ENCODE results near the gene JAGN1. TPM values are rescaled to one million over a fixed set of nuclear protein-coding genes. Genes with fewer than 3 reads are reported as not detected.

Gene JAGN1
- total RNA-seq, 4 donors from 2014 or later: 18.9 to 37.5 (median 32.7) TPM

- Histone ChIP-seq H3K4me3 (replicated peaks in 1 of 3) (peak overlapping the region; percentile 26 to 52 (median 39)), H3K36me3 (no peaks in the 10 kb centered on the region), H3K27ac (peak overlapping the region; percentile 40 to 68 (median 50)), H3K9me3 (no peaks in the 10 kb centered on the region), H3K4me1 (peaks cover 16 to 21% of the 10 kb centered on the region in 2 donors), H3K27me3 (no peaks in the 10 kb centered on the region)
- peak; percentile 6 to 29 for DNase-seq
- intact Hi-C loops (cut with DNase I): no loop called here
- 21 to 29% methylated on average over 4 of the region's 4 CpGs for WGBS, 2 donors
- TF ChIP-seq CTCF (IDR thresholded peaks at IDR 0.05) (no peak), POLR2A (IDR thresholded peaks at IDR 0.05) (no peak)
These were observed 12.8 kb downstream of the JAGN1 start for GRCh38 chr3:9903238-9903624.

GRCh38 chr3:9903904-9904303, 13.5 kb downstream of the JAGN1 start:
- Histone ChIP-seq H3K27me3 (no peaks in the 10 kb centered on the region), H3K27ac (no peak overlapping the region), H3K36me3 (no peaks in the 10 kb centered on the region), H3K4me1 (peaks cover 16 to 21% of the 10 kb centered on the region in 2 donors), H3K9me3 (no peaks in the 10 kb centered on the region), H3K4me3 (replicated peaks in 1 of 3) (no peak overlapping the region)
- intact Hi-C loops (cut with DNase I): no loop called here
- TF ChIP-seq POLR2A (IDR thresholded peaks at IDR 0.05): no peak
- no peak for TF ChIP-seq CTCF (IDR thresholded peaks at IDR 0.05)
- DNase-seq: peak in 1 of 2 donors; percentile 17
- 81 to 84% methylated on average over 4 of the region's 4 CpGs for WGBS, 2 donors

- no peaks in the 10 kb centered on the region for H3K36me3 ChIP-seq
- intact Hi-C loops (cut with DNase I): no loop called here
- WGBS, 2 donors: 89 to 92% methylated on average over 5 of the region's 5 CpGs
- TF ChIP-seq CTCF (IDR thresholded peaks at IDR 0.05) (no peak), POLR2A (IDR thresholded peaks at IDR 0.05) (no peak)
- no peaks in the 10 kb centered on the region for H3K9me3 ChIP-seq
- H3K4me1 ChIP-seq: peaks cover 16 to 21% of the 10 kb centered on the region in 2 donors
- DNase-seq: no peak
- H3K27ac ChIP-seq: no peak overlapping the region
- H3K4me3 ChIP-seq (replicated peaks in 1 of 3): no peak overlapping the region
- no peaks in the 10 kb centered on the region for H3K27me3 ChIP-seq
These were observed 16.1 kb downstream of the JAGN1 start for GRCh38 chr3:9906480-9906879.

- Histone ChIP-seq H3K36me3 (no peaks in the 10 kb centered on the region), H3K4me1 (peaks cover 3 to 7% of the 10 kb centered on the region in 2 donors), H3K9me3 (no peaks in the 10 kb centered on the region), H3K27me3 (no peaks in the 10 kb centered on the region), H3K27ac (no peak overlapping the region), H3K4me3 (replicated peaks in 1 of 3) (no peak overlapping the region)
- no peak for DNase-seq
- no peak for TF ChIP-seq POLR2A (IDR thresholded peaks at IDR 0.05)
- no peak for TF ChIP-seq CTCF (IDR thresholded peaks at IDR 0.05)
- 91 to 96% methylated on average over 3 of the region's 3 CpGs for WGBS, 2 donors
- intact Hi-C loops (cut with DNase I): no loop called here
These were observed 17.9 kb downstream of the JAGN1 start for GRCh38 chr3:9908286-9908685.

- H3K27me3 ChIP-seq: no peaks in the 10 kb centered on the region
- H3K4me3 ChIP-seq (replicated peaks in 1 of 3): no peak overlapping the region
- H3K4me1 ChIP-seq: peaks cover 3% of the 10 kb centered on the region in 2 donors
- no peaks in the 10 kb centered on the region for H3K36me3 ChIP-seq
- intact Hi-C loops (cut with DNase I): no loop called here
- TF ChIP-seq POLR2A (IDR thresholded peaks at IDR 0.05) (no peak), CTCF (IDR thresholded peaks at IDR 0.05) (no peak)
- 81 to 92% methylated on average over 7 of the region's 7 CpGs for whole genome bisulfite sequencing, 2 donors
- no peaks in the 10 kb centered on the region for H3K9me3 ChIP-seq
- H3K27ac ChIP-seq: no peak overlapping the region
- DNase-seq: no peak
These were observed 19.0 kb downstream of the JAGN1 start for GRCh38 chr3:9909221-9910013.

Data from thyroid gland (tissue), 4 donors.